Activated B cell treated with CpG ODN at 0.5 μM for 24 hours (primary cell): ENCODE measurements around the gene CEACAM16. TPM values are rescaled to one million over a fixed set of nuclear protein-coding genes. Genes with fewer than 3 reads are reported as not detected.
A peak's percentile ranks its signal among the peaks of the same experiment; 100 is the strongest.

Experiments
- ATAC-seq: fragments of 200-7000 bp; cut with Tn5 transposase; one replicate; pipeline ENCODE4 v1.10.0; 2021; ENCODE audit warnings: low read depth, mild to moderate bottlenecking, moderate library complexity
- CTCF ChIA-PET: fragments of 350-600 bp; sonication (Branson Sonifier 250); formaldehyde crosslinking; loops from one replicate; lab custom pipeline; 2021; ENCODE audit warnings: antibody characterized with exemption; lab: Charles Lee
- POLR2A ChIA-PET: fragments of 350-600 bp; sonication (Branson Sonifier 250); formaldehyde crosslinking; loops from one replicate; lab custom pipeline; 2021; ENCODE audit warnings: antibody characterized with exemption; lab: Charles Lee
- DNase-seq: peaks from one replicate; pipeline ENCODE4 v3.0.0; 2022
- H3K27ac Mint-ChIP-seq: one replicate; pipeline ENCODE4 v1.8.0; 2020; ENCODE audit warnings: mixed read lengths
- H3K27me3 Mint-ChIP-seq: one replicate; pipeline ENCODE4 v1.8.0; 2021; ENCODE audit warnings: mixed read lengths
- H3K36me3 Mint-ChIP-seq: one replicate; pipeline ENCODE4 v1.8.0; 2021; ENCODE audit warnings: low read depth, mixed read lengths
- H3K4me1 Mint-ChIP-seq: one replicate; pipeline ENCODE4 v1.8.0; 2021; ENCODE audit warnings: mixed read lengths
- H3K4me3 Mint-ChIP-seq: one replicate; pipeline ENCODE4 v1.8.0; 2020; ENCODE audit warnings: mild to moderate bottlenecking, mixed read lengths
- H3K9me3 Mint-ChIP-seq: one replicate; pipeline ENCODE4 v1.8.0; 2020; ENCODE audit warnings: mixed read lengths
- CTCF ChIP-seq: fragments of 200-600 bp; IDR thresholded peaks from one replicate; pipeline ENCODE4 v1.8.0; 2022; ENCODE audit warnings: antibody characterized with exemption, mild to moderate bottlenecking
- intact Hi-C: fragments of 100-400 bp; cut with micrococcal nuclease; formaldehyde crosslinking; loops from one replicate; pipeline ENCODE4 v1.15.1; 2024
- total RNA-seq: library from RNA; stranded (reverse); gene quantifications from 2 replicates; pipeline ENCODE4 v1.2.3, GENCODE V29; 2022

Gene CEACAM16
- total RNA-seq, 1 donor from 2014 or later: not detected

GRCh38 chr19:44689290-44690130 lies 9.4 kb upstream of the CEACAM16 start:
- H3K4me3 Mint-ChIP-seq: no peak overlapping the region
- H3K27ac Mint-ChIP-seq: no peak overlapping the region
- peak; percentile 73 for DNase-seq
- peaks cover 10% of the 10 kb centered on the region for H3K27me3 Mint-ChIP-seq
- POLR2A ChIA-PET: interaction anchor here (0.6 to 2.4 kb wide), 7 partner anchors 34 to 497 kb away, joined by 3 to 18 read pairs (median 3); no protein-coding TSS in a partner anchor
- TF ChIP-seq CTCF: no peak
- ATAC-seq: peak; percentile 51
- intact Hi-C loops: loop anchor here (1.0 kb wide), 6 partner anchors 35 to 498 kb away; no protein-coding TSS in a partner anchor
- peaks cover 51% of the 10 kb centered on the region for H3K4me1 Mint-ChIP-seq
- CTCF ChIA-PET: interaction anchor here (0.8 to 4.9 kb wide), 9 partner anchors 33 to 203 kb away, joined by 3 to 57 read pairs (median 4); partner anchors contain the start of gene NECTIN2
- peaks cover 2% of the 10 kb centered on the region for H3K9me3 Mint-ChIP-seq
- no peaks in the 10 kb centered on the region for H3K36me3 Mint-ChIP-seq

GRCh38 chr19:44690131-44690440 lies 8.9 kb upstream of the CEACAM16 start:
- Mint-ChIP-seq H3K27me3 (peaks cover 7% of the 10 kb centered on the region), H3K4me3 (no peak overlapping the region), H3K4me1 (peaks cover 47% of the 10 kb centered on the region), H3K9me3 (peaks cover under 1% of the 10 kb centered on the region), H3K36me3 (no peaks in the 10 kb centered on the region), H3K27ac (no peak overlapping the region)
- intact Hi-C loops: no loop called here
- ChIA-PET CTCF (interaction anchor here (1.1 to 4.9 kb wide), 5 partner anchors 33 to 154 kb away, joined by 3 to 57 read pairs (median 6); no protein-coding TSS in a partner anchor), POLR2A (interaction anchor here (0.6 to 2.4 kb wide), 6 partner anchors 34 to 497 kb away, joined by 3 to 18 read pairs (median 6); no protein-coding TSS in a partner anchor)
- no peak for ATAC-seq
- no peak for TF ChIP-seq CTCF
- DNase-seq: no peak

GRCh38 chr19:44692379-44692721 lies 6.6 kb upstream of the CEACAM16 start:
- peaks cover 31% of the 10 kb centered on the region for H3K4me1 Mint-ChIP-seq
- H3K9me3 Mint-ChIP-seq: no peaks in the 10 kb centered on the region
- DNase-seq (no peak), ATAC-seq (peak; percentile 8)
- peaks cover 13% of the 10 kb centered on the region for H3K27me3 Mint-ChIP-seq
- no peak for TF ChIP-seq CTCF
- no peaks in the 10 kb centered on the region for H3K36me3 Mint-ChIP-seq
- ChIA-PET POLR2A (interaction anchor here (0.9 to 2.3 kb wide), 2 partner anchors 32 to 198 kb away, joined by 3 to 9 read pairs; partner anchors contain the start of gene TOMM40), CTCF (interaction anchor here (3.2 to 4.9 kb wide), 2 partner anchors 30 to 79 kb away, joined by 16 to 57 read pairs; no protein-coding TSS in a partner anchor)
- peak overlapping the region; percentile 73 for H3K4me3 Mint-ChIP-seq
- intact Hi-C loops: loop anchor here (1.0 to 2.0 kb wide), 2 partner anchors 38 to 153 kb away; no protein-coding TSS in a partner anchor
- H3K27ac Mint-ChIP-seq: peak overlapping the region; percentile 88

GRCh38 chr19:44694184-44694579 lies 4.8 kb upstream of the CEACAM16 start:
- intact Hi-C loops: no loop called here
- no peak for ATAC-seq
- ChIA-PET CTCF (no interaction called here), POLR2A (no interaction called here)
- Mint-ChIP-seq H3K36me3 (no peaks in the 10 kb centered on the region), H3K4me3 (peak overlapping the region; percentile 11), H3K9me3 (no peaks in the 10 kb centered on the region), H3K27ac (no peak overlapping the region), H3K27me3 (peaks cover 20% of the 10 kb centered on the region), H3K4me1 (peaks cover 28% of the 10 kb centered on the region)
- TF ChIP-seq CTCF: no peak
- no peak for DNase-seq
